ENCODE measurements around the gene NXN.

- TF ChIP-seq CTCF (IDR thresholded peaks at IDR 0.05) (no peak), POLR2AphosphoS5 (IDR thresholded peaks at IDR 0.05; ENCODE audit: low read depth, low read length) (no peak; the same call in 1 of the 2 replicates), REST (IDR thresholded peaks at IDR 0.05; ENCODE audit: insufficient read depth in 1 of 2, low read depth in 2 of 2, low read length in 1 of 2) (no peak), SIN3A (IDR thresholded peaks at IDR 0.05; ENCODE audit: borderline replicate concordance, insufficient read depth, low read depth, low read length) (no peak), TCF7L2 (IDR thresholded peaks at IDR 0.05; ENCODE audit: low read depth, low read length) (no peak)
These were observed 1.2 kb downstream of the NXN start for GRCh38 chr17:978103-979093.

Measured in Panc1 (cell line).